HG03095 (cell line): Measurements from ENCODE around the gene BZW2.
"Not testable (repeated sequence)": the region's sequence is repeated elsewhere in the genome, so short reads cannot be mapped to it uniquely, and the experiment has no call there.

Experiments used
- ATAC-seq: cut with Tn5 transposase; IDR thresholded peaks from one replicate; pipeline ENCODE4 v1.9.1; 2021; ENCODE audit warnings: moderate library complexity; ENCODE audit not compliant: unreplicated experiment

Gene BZW2

DNA sequence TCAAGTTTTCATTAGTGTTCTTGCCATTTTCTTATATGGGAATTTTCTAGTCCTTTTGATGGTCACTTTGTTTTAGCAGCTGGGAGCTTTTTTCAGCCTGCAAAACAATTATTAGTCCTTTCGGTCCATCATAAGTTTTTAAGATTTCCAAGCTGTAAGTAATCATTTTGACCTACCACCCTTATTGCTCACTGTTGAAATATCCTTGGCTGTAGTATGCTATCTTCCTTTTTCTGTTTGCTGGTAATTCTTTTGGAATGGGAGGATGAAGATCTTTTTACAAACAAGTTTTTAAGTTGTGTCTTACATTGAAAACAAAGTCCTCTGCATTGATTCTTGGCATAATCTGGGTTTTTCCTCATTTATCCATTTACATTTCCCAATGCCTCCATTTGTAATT lies 24.0 kb downstream of the BZW2 start:
- ATAC-seq: no peak

DNA sequence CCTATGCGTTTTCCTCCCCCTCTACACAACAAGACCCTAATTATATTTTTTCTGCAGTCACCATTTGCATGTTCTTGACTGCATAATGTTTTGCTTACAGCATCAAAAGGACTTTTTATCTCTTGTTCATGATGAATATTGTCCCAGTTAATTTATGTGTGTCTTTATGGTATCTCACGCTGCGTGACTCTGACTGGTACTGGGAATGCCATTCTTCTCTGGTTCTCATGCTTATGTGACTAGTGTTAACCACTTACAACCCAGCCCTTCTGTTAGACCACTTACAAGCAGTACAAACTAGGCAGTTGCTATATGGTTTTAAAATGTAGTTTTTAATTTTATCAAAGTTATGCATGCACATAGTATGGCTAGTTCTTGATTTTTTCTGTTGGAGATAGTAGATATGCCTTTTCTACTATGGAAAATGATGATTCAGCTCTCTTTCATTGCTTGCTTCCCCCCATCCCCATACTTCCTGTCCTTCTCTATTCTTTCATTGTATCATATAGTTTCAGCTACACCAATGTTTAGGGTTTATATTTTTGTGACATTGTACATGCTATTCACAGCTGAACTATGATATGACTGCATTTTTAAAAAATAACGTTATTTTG lies 24.9 kb downstream of the BZW2 start:
- no peak for ATAC-seq

DNA sequence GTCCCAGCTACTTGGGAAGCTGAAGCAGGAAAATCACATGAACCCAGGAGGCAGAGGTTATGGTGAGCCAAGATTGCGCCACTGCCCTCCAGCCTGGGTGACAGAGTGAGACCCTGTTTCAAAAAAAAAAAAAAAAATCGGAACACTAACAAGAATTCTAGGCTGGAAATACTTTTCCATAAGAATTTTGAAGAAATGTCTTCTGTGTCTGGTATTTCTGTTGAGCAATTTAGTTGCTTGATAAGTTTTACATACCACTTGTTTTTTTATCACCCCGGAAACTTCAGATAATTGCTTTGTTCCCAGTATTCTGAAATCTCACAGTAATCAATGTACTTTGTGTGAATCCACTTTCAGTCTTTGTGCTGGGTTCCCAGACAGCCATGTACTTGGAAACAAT lies 25.8 kb downstream of the BZW2 start:
- ATAC-seq: no peak

DNA sequence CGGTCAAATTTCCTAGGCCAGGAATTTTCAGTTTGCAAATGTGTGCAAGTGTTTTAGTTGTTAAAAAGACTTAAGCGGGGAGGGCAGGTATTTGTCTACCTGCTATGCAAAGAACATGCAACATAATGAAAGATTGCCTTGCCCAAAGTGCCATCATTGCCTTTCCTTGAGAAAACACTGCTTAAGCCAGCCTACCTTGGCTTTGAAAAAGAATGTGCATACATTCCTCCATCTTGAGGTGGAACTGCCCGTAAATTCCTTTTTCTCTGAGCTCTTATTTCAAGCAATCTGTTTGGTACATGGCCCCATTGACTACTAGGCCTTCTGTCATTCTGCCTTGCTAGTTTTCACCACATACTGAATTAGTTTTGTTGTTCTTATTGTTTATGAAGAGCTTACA lies 29.3 kb downstream of the BZW2 start:
- ATAC-seq: no peak

DNA sequence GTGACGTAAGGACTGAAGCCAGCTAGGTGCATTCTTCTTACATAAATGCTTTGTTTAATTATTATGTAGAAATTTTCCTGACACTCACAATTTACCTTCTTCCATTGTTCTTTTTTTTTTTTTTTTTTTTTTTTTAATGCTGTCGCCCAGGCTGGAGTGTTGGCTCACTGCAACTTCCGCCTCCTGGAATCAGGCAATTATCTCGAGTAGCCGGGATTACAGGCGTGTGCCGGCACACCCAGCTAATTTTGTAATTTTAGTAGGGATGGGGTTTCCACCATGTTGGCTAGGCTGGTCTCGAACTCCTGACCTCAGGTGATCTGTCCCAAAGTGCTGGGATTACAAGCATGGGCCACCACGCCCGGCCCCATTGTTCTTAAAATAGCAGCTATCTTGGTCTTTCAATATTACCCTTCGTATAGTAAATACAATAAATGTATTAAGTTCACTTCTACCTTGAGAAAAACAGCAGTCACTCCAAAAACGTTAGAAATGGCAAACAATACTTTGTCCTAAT lies 32.1 kb downstream of the BZW2 start:
- ATAC-seq: no peak

DNA sequence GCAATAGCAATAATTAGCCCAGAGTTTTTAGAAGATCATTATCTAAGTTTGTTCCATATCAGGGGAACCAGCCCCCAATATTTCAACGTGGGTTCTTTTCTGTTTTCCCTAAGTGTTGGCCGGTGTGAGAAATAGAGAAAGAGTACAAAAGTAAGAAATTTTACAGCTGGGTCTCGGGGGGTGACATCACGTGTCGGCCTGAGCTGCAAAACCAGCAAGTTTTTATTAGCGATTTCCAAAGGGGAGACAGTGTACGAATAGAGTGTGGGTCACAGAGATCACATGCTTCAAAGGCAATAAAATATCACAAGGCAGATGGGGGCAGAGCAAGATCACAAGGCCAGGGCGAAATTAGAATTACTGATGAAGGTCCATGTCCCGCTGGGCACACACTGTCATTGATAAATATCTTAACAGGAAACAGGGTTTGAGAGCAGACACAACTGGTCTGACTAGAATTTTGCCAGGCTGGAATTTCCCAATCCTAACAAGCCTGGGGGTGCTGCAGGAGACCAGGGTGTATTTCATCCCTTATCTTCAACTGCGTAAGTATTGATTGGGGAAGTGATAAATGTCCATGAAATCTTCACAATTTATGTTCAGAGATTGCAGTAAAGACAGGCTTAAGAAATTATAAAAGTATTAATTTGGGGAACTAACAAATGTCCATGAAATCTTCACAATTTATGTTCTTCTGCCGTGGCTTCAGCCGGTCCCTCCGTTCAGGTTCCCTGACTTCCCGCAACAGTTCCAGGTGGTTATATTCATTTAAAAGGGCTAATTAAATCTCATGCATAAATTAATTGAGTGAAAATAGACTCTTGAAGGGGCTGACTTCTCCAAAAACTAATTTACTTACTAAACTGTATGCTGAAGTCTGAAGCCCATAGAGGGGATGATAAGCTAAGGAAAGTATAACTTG lies 32.9 kb downstream of the BZW2 start:
- not testable (repeated sequence) for ATAC-seq

DNA sequence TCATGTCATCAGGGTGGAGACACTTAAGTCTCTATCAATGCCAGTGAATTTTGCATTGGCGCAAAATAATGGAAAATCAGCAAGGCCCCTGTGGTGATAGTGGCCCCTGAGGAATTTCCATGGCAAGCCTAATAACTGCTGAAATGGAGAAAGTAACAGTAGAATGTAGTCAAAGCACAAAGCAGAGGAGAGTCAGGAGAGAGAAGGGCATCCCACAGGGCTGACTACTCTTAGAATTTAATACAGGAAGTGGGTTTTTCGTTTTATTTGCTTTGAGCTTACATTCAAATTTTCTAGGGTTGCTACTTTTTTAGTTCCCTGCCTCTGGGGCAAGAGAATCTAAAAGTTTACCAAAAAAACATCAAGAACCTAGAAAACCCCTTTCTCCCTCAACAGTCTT lies 39.0 kb downstream of the BZW2 start:
- no peak for ATAC-seq

DNA sequence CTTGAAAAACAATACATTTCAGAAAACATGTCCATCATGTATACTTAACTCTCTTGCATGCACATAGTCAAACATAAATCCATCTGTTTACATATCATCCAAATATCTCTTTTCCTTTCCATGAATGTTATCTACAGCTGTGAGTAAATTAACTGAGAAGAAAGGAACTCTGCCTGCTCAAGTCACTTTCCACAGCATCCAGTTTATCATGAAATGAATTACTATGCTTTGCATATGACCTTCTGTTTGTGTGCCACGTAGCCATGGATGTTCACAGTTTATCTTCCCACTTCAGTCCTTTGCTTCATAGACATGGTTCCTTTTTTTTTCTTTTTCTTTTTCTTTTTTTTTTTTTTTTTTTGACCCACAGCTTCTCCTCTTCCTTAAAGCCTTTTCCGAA lies 39.6 kb downstream of the BZW2 start:
- no peak for ATAC-seq

DNA sequence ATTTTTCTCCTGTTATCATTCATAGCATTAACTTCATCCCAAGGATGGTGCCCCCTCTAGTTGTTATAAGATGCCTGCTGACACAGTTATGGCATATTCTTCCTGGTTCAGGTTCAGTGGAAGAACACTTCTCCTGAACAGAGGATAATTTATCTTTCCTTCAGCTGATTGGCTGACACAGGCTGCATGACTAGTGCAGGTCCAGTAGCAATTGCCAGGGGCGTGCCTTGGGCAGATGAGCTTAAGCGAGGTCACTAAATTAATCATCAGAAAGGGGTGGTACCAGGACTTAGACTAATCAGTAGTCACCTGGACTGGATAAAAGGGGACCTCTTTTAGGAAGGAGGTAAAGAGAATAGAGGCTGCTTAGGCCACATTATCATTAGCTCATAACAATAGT lies 42.3 kb downstream of the BZW2 start:
- ATAC-seq: no peak

DNA sequence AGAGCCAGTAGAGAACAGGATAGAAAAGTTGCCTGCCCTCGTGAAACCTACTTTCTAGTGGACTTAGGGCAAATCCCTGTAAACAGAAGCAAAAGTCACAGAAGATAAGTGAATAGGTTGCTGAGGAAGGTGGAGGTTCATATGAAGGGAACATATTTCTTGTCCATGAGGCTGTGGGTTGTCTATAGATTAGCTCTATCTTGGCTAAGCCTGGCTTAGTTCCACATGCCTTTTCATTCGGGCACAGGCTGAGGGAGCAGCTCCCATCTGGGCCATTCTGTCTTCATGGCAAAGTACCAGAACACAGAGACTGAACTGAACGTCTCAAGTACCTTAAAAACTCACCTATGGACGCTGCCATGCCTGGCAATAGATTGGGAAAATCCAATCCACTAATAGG lies 45.3 kb downstream of the BZW2 start:
- no peak for ATAC-seq

DNA sequence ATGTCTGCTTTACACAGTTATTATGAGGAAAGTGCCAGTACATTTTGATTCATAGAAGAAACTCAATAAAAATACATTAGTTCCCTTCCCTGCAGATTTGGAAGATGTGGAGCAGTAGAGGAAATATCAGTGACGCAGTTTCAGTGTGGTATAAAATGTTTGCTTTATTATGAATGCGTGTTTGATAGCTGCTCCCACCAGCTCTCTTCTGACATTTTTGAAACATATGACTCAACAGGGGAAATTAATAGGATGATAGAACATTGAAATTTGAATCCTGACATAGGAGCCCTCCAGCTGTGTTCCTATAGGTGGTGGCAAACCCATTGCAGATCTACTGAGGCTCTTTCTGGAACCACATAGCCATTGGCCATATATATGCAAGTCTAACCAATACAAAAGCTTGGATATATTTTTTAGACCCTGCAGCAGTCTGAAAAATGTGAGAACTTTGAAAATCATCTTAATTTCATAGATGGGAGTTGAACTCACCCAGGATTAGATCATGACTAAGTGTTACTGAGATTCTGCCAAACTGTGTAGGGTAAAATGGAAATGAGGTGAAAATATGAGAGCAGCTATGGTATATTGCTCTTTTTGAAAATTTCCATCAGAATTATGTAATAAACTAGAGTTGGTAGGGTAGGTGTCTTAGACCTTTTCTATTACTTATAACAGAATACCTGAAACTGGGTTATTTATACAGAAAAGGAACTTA lies 47.8 kb downstream of the BZW2 start:
- no peak for ATAC-seq

DNA sequence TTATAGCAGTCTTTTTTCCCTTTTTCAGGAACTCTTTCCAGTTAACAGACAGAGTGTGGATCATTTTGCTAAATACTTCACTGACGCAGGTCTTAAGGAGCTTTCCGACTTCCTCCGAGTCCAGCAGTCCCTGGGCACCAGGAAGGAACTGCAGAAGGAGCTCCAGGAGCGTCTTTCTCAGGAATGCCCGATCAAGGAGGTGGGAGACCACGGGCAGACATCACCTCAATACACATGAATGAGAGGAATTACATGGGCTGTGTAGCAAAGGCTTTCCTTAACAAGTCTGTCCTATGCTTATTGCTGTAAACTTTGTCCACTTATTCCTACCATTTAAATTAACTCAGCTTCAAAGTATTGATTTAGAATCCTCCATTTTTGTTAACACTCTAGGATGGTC lies 48.8 kb downstream of the BZW2 start:
- no peak for ATAC-seq

DNA sequence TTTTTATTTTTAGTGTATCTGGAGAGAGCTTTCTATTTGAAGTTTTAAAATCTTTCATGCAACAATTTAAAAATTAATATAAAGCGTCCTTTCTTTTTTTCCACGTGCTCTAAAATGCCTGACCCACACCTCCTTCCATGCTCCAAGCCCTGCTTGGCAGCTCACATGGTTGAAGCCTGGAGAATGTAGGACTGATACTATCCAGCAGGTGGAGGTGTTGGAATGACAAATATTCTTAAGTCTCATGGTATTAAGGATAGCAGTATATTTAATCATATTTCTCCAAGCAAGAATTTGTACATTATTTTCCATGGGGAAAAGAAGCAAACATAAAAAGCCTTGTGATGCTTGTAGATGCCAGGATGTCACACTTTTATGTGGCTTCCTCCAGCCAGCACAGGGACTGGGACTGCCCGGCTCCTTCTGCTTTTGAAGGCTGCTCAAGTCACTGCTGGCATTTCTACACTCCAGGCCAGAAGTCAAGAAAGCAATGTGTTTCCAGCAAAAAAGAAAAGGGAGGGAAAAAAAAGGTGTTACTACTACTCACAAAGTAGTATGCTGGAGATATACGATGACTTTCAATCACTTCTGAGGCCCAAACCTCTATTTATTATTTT lies 49.7 kb downstream of the BZW2 start:
- ATAC-seq: no peak

DNA sequence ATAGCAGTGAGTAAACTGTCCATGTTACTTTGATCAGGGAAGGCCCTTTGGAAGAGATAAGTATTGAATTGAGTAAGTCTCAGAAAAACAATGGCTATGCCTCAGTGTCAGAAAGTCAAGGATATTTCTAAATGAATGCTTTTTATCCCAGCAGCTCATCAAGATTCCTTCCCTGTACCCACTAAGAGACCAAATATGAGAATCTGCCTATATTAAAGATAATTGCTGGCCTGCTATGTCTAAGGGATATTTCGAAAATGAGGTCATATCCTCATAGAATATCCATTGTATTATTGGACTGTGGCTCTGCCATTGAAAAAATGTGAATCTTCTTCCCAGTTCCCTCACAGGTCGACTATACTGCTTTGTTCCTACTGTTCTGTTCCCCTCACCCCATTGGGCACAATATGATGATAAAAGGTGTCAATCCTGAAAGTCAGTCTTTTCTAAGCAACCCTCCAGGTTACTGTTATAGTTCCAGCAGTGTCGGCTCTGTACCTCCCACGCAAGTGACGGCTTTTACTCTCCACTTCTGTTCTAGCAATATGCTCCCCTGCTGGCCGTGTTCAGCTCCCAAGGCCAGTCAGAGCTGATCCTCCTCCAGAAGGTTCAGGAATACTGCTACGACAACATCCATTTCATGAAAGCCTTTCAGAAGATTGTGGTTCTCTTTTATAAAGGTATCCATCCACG lies 51.7 kb downstream of the BZW2 start:
- no peak for ATAC-seq

DNA sequence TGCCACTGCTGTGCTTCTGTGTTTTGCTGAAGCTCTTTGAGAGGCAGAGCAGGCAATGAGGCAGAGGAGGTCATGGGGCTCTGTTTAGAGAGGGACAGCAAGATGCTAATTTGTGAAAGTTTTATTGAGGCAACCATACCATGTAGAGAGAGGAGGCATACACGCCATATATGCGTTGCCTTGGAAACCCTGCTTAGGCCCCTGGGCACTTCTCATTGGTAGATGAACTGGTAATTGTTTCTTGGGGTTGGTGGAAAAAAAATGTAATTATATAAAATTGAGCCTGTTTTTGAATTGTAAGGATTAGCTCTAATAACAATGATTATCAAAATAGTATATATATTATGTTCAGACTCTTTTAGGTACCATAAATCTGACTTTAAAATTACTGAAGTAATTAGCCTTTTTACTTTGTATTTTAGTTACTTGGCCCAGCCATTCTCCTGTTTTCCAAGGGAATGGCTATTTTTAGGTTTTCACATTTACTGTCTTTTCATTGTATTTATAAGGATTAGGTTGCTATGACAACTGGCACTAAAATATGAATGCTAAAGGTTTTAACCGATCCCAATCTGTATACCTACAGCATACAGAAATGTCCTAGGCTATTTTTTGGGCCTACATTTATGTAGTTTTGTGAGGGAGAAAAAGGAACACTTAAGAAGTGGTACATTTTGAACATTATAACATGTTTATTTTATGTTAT lies 52.4 kb downstream of the BZW2 start:
- ATAC-seq: no peak

DNA sequence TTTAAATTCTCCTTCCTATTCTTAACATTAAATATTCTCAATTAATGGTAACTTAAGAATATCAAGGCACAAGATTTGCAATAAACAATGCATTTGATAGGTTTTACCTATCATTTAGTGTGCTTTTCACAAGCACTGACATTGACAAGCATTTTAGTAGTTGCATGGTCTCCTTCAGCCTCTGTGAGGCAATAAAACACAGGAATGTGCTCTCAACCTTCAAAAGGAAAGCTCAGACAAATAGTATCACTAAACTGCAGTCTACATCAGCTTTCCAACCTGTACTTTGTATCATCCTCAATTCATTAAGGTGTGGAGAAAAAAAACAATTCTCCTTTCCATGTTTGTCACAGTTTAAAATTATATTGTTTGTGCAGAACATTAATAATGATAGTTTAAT lies 56.5 kb downstream of the BZW2 start:
- ATAC-seq: no peak

DNA sequence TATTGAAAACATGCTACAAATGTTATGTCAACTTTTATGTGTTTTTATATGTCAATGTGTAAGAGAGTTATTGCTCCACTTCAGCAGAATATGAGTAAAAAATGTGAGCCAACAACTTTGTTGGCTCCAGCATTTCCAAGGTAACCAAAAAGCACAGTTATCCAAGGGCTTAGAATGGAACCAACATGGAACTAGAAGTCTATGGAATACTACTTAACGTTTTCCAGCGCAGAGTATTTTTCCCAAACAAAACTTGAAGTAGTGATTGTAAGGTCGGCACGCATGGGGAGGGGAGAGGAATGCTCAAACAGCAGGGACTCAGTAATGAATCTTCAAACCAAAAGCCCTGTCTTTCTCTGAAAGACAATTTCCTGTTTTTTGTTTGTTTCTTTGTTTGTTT lies 62.5 kb downstream of the BZW2 start:
- ATAC-seq: no peak

DNA sequence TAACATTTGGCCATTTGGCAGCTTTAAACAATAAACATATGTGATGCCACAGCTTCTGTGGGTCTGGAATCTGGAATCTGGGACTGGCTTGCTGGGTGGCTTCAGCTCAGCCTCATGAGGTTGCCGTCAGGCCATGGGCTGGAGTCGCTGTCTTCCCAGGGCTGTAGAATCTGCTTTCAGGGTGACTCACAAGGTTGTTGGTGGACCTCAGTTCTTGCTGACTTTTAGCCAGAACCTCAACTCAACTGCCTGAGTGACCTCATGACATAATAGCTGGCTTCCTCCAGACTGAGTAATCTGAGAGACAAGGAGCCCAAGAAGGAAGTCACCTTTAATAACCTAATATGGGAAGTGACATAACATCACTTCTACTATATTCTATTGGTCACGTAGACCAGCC lies 63.0 kb downstream of the BZW2 start:
- ATAC-seq: no peak

DNA sequence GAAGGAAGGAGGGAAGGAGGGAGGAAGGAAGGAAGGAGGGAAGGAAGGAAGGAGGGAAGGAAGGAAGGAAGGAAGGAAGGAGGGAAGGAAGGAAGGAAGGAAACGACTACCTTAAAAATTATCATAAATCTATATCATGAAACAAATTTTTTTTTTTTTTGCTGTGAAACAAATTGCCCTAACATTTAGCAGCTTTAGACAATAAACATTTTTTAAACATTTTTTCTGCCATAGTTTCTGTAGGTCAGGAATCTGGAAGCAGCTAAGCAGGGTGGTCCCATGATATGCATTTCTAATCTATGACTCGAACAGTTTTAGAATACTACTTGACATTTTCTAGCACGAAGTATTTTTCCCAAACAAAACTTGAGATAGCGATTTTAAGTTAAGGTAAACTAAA lies 64.7 kb downstream of the BZW2 start:
- no peak for ATAC-seq

DNA sequence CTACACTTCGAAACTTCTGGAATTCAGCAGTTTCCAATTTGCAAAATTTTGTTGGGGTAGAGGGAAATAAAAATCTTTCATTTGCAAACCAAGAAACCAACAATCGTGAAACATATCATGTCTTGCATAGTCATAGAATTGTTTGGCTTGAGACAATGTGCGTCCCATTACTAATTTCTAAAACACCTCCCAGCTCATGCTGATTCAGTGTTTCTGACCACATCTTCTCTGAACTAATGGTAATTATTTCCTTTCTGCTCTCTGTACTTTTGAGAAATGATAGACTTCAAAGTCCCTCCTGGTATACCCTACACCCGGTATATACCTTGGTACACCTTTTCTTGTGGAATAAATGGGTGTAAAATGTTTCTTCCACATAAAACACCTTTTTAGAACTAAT lies 65.7 kb downstream of the BZW2 start:
- ATAC-seq: no peak
